Right cardiac atrium (tissue), 5 donors: ENCODE data around the gene MAGEA12. TPM values are rescaled to one million over a fixed set of nuclear protein-coding genes. Genes with fewer than 3 reads are reported as not detected.
"Not testable (repeated sequence)": the region's sequence is repeated elsewhere in the genome, so short reads cannot be mapped to it uniquely, and the experiment has no call there.

Experiments used
- ATAC-seq, 2 donors: fragments of 200-7000 bp; cut with Tn5 transposase; one replicate each; pipeline versions ENCODE4 v1.8.0 to v1.9.1; 2020; ENCODE audit warnings: moderate library complexity in 2 of 2, mild to moderate bottlenecking in 1 of 2
- DNase-seq, 3 donors: peaks; one replicate each; pipeline ENCODE4 v3.0.0-alpha.2; 2020
- H3K27ac ChIP-seq: one replicate; pipeline ENCODE4 v1.5.1; 2013; ENCODE audit warnings: mild to moderate bottlenecking, low read length, control low read depth, moderate library complexity
- H3K27me3 ChIP-seq: one replicate; pipeline ENCODE4 v1.6.1; 2013; ENCODE audit not compliant: control insufficient read depth, insufficient read depth
- H3K4me1 ChIP-seq: one replicate; pipeline ENCODE4 v1.6.1; 2013; ENCODE audit warnings: low read length; ENCODE audit not compliant: control insufficient read depth, insufficient read depth
- H3K4me3 ChIP-seq: one replicate; pipeline ENCODE4 v1.5.1; 2013; ENCODE audit warnings: low read length, control low read depth
- H3K9me3 ChIP-seq: one replicate; pipeline ENCODE4 v1.6.1; 2013; ENCODE audit warnings: low read length; ENCODE audit not compliant: control insufficient read depth
- WGBS: extraction: QIAGEN DNeasy Blood & Tissue Kit; methylation state at CpG from one replicate; pipeline ENCODE4 v1.1.7; 2013; 5-methylcytosine and 5-hydroxymethylcytosine counted together
- intact Hi-C, 4 donors: fragments of 100-400 bp; cut with DNase I; formaldehyde crosslinking; loops; one replicate each; pipeline versions ENCODE4 v1.11.0 to v1.14.0; 2022 to 2023
- polyA plus RNA-seq: library from polyadenylated mRNA; stranded (reverse); fragments of 200-250 nt; gene quantifications from one replicate; pipeline ENCODE4 v1.2.3, GENCODE V29; 2013
- total RNA-seq, 4 donors: library from RNA; stranded (reverse); fragmentation: NEBNext Ultra II Directional; extraction: Animal tissue kit (Norgen Biotek cat#: 25700); gene quantifications; one replicate each; pipeline ENCODE4 v1.2.1, GENCODE V29; 2021
- donor health status: healthy with polysubstance abuse.
- donor health status: DM: no; HTN: yes; CAD: no.
- donor health status: DM: no; HTN: no; CAD: no.
- donor health status: DM: no; HTN: yes; CAD: no; lungs with severe emphysema.
- donor health status: DM: yes; HTN: yes; CAD: no.

Gene MAGEA12
- total and polyA plus RNA-seq, 5 donors, result not detected

DNA sequence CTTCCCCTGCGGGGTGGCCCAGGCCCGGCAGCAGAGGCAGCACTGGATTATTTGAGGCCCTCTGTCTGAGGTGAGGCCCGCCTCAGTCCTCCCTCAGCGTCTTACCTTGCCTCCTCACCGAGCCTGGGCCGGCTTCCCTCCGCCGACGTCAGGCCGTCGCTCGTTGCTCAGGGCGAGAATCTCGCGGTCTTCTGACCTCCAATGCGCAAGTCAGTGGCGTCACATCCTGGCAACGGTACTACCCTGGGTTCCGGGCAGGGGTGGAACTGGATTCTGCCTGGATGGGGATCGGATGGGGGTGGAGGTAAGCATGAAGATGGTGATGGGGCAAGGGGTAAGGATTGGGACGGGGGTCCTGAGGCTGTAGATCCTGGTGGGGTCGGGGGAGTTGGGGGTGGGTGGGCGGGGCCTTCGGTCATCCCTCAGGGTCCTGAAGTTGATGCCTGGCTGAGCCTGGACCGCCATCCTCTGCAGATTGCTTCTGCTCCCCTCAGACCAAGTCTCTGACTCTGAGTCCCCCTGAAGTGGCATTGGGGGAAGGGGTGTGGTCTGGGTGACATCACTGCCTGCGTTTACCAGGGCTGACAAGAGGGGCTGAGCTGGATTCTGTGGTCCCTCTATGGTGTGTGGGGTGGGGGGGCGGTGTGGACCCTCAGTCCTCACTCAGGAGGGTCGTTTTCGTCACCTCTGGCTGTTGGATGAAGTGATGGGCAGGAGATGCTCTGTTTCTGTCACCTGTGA lies 36.2 kb downstream of the MAGEA12 start, which contains the start of gene MAGEA6:
Gene MAGEA6, minus strand, starts transcription at position 141 of the 741 bp plus-strand sequence. CDS start 2,039 bp downstream, outside the sequence.
- ATAC-seq, H3K4me3 ChIP-seq, H3K9me3 ChIP-seq, intact Hi-C loops, H3K27ac ChIP-seq, H3K27me3 ChIP-seq, H3K4me1 ChIP-seq: not testable (repeated sequence)
- 66% methylated on average over 3 of the region's 29 CpGs for WGBS
- peak in 1 of 3 donors; percentile 0 for DNase-seq

GRCh38 chrX:152787062-152787461 lies 53.5 kb downstream of the MAGEA12 start:
- DNase-seq, H3K4me3 ChIP-seq, intact Hi-C loops, ATAC-seq, H3K4me1 ChIP-seq, H3K27ac ChIP-seq, H3K9me3 ChIP-seq, H3K27me3 ChIP-seq: not testable (repeated sequence)
- no CpG with 5 or more reads among the region's 3 CpGs for WGBS

Other genes starting within 250 kb of the MAGEA12 start
- not detected for gene GABRQ, start 95.9 kb upstream of the MAGEA12 start, total RNA-seq
- gene GABRQ, start 95.9 kb upstream of the MAGEA12 start, polyA plus RNA-seq, result not detected
- not detected for gene MAGEA3, start 35.0 kb upstream of the MAGEA12 start, total RNA-seq
- gene MAGEA3, start 35.0 kb upstream of the MAGEA12 start, polyA plus RNA-seq, result not detected
- gene CSAG2, start 24.5 kb upstream of the MAGEA12 start, total RNA-seq, result not detected
- gene CSAG2, start 24.5 kb upstream of the MAGEA12 start, polyA plus RNA-seq, result not detected
- gene MAGEA2B, start 19.1 kb upstream of the MAGEA12 start, total RNA-seq, result not detected
- not detected for gene MAGEA2B, start 19.1 kb upstream of the MAGEA12 start, polyA plus RNA-seq
- not detected for gene CSAG1, start within 50 bp of the MAGEA12 start, total RNA-seq
- gene CSAG1, start within 50 bp of the MAGEA12 start, polyA plus RNA-seq, result not detected
- gene MAGEA2, start 20.1 kb downstream of the MAGEA12 start, total RNA-seq, result not detected
- gene MAGEA2, start 20.1 kb downstream of the MAGEA12 start, polyA plus RNA-seq, result not detected
- gene CSAG3, start 25.5 kb downstream of the MAGEA12 start, total RNA-seq, result not detected
- gene CSAG3, start 25.5 kb downstream of the MAGEA12 start, polyA plus RNA-seq, result not detected
- not detected for gene MAGEA6, start 35.9 kb downstream of the MAGEA12 start, total RNA-seq
- gene MAGEA6, start 35.9 kb downstream of the MAGEA12 start, polyA plus RNA-seq, result not detected
- gene CETN2, start 97.0 kb downstream of the MAGEA12 start, total RNA-seq, result 10 to 100 TPM; 25.0 to 29.5 (median 27.7) TPM
- gene CETN2, start 97.0 kb downstream of the MAGEA12 start, polyA plus RNA-seq, result 50.3 TPM
- gene NSDHL, start 97.3 kb downstream of the MAGEA12 start, total RNA-seq, result 10 to 100 TPM; 24.9 to 31.5 (median 27.9) TPM
- 33.1 TPM for gene NSDHL, start 97.3 kb downstream of the MAGEA12 start, polyA plus RNA-seq
- gene ZNF185, start 164.3 kb downstream of the MAGEA12 start, total RNA-seq, result 1 to 10 TPM; 1.4 to 2.4 (median 1.4) TPM
- gene ZNF185, start 164.3 kb downstream of the MAGEA12 start, polyA plus RNA-seq, result 0.86 TPM